Kidney (tissue), 14 donors: ENCODE data around the gene RHEB. TPM values are rescaled to one million over a fixed set of nuclear protein-coding genes. Genes with fewer than 3 reads are reported as not detected.

Experiments
- DNase-seq, 5 donors: peaks; one replicate each; pipeline ENCODE4 v3.0.0-alpha.2; 2013 to 2020
- FAIRE-seq: peaks from 2 replicates; lab custom pipeline; 2012; peaks lifted over from hg19 to GRCh38; lab: Jason Lieb, UNC
- H3K27ac ChIP-seq, 2 donors: one replicate each; pipeline ENCODE4 v1.7.0; 2013; ENCODE audit warnings: low read depth in 2 of 2, low read length in 2 of 2, inconsistent platforms in 1 of 2
- H3K27me3 ChIP-seq: one replicate; pipeline ENCODE4 v1.7.1; 2013; ENCODE audit warnings: low read length, inconsistent platforms; ENCODE audit not compliant: control insufficient read depth, insufficient read depth
- H3K36me3 ChIP-seq, 3 donors: one replicate each; pipeline versions ENCODE4 v1.7.0 to v1.7.1; 2013; ENCODE audit warnings: low read length in 3 of 3, control low read depth in 1 of 3, inconsistent platforms in 1 of 3; ENCODE audit not compliant: insufficient read depth in 3 of 3, control insufficient read depth in 2 of 3
- H3K4me1 ChIP-seq, 3 donors: one replicate each; pipeline versions ENCODE4 v1.7.0 to v1.7.1; 2013; ENCODE audit warnings: low read length in 3 of 3, inconsistent platforms in 1 of 3, low read depth in 1 of 3; ENCODE audit not compliant: control insufficient read depth in 2 of 3, insufficient read depth in 2 of 3
- H3K4me3 ChIP-seq, 3 donors: one replicate each; pipeline versions ENCODE4 v1.7.0 to v1.8.1; 2013; ENCODE audit warnings: low read length in 3 of 3, control low read depth in 1 of 3, inconsistent platforms in 1 of 3
- H3K9ac ChIP-seq, 3 donors: one replicate each; pipeline versions ENCODE4 v1.7.0 to v1.7.1; 2013; ENCODE audit warnings: low read length in 3 of 3, control low read depth in 1 of 3, inconsistent platforms in 1 of 3
- H3K9me3 ChIP-seq, 3 donors: one replicate each; pipeline versions ENCODE4 v1.7.0 to v1.7.1; 2013; ENCODE audit warnings: low read length in 3 of 3, control low read depth in 1 of 3, inconsistent platforms in 1 of 3; ENCODE audit not compliant: control insufficient read depth in 2 of 3, insufficient read depth in 1 of 3
- CTCF ChIP-seq: IDR thresholded peaks from 3 replicates; pipeline ENCODE4 v1.5.1; 2012; ENCODE audit warnings: mild to moderate bottlenecking, moderate library complexity, borderline replicate concordance; ENCODE audit not compliant: insufficient read depth; ENCODE audit errors: extremely low read depth
- intact Hi-C: fragments of 100-400 bp; cut with DNase I; formaldehyde crosslinking; loops from one replicate; pipeline ENCODE4 v1.11.1; 2022
- polyA plus RNA-seq: library from polyadenylated mRNA; stranded (reverse); fragments of 350-450 nt; fragmentation: Illumina TruSeq; extraction: RNeasy Lipid Tissue Mini Kit (QIAGEN cat#74804); gene quantifications from one replicate; pipeline ENCODE4 v1.2.3, GENCODE V29; 2014; ENCODE audit warnings: low read depth, low replicate concordance; ENCODE audit not compliant: insufficient read depth
- total RNA-seq: library from RNA; stranded (reverse); fragmentation: NEBNext Ultra II Directional; extraction: Animal tissue kit (Norgen Biotek cat#: 25700); gene quantifications from one replicate; pipeline ENCODE4 v1.2.1, GENCODE V29; 2021
- donor health status: control.
- donor health status: control.
- donor health status: control.
- donor health status: control.
- donor health status: control.
- donor health status: DM: yes; HTN: yes; CAD: no.
- donor health status: Normal renal cell carcinoma (clear cell type).

RHEB gene
- total and polyA plus RNA-seq, 2 donors from 2014 or later: 92.7 to 123 TPM

- TF ChIP-seq CTCF: no peak
- no peak overlapping the region for H3K9ac ChIP-seq
- FAIRE-seq: no peak
Measured at GRCh38 chr7:151468217-151469018, 51.3 kb downstream of the RHEB start.

GRCh38 chr7:151465169-151465568 lies 54.5 kb downstream of the RHEB start:
- Histone ChIP-seq H3K9ac (no peak overlapping the region), H3K27ac (no peak overlapping the region), H3K4me3 (no peak overlapping the region), H3K36me3 (peaks cover 0 to 36% (median 18%) of the 10 kb centered on the region in 3 donors), H3K4me1 (peaks cover 0 to 12% (median 7%) of the 10 kb centered on the region in 3 donors), H3K9me3 (peaks cover 0 to 7% (median 0%) of the 10 kb centered on the region in 3 donors), H3K27me3 (no peaks in the 10 kb centered on the region)
- no peak for DNase-seq
- intact Hi-C loops: no loop called here
- no peak for FAIRE-seq
- no peak for TF ChIP-seq CTCF

More at GRCh38 chr7:151468217-151469018, 51.3 kb downstream of the RHEB start:
- Histone ChIP-seq H3K9me3 (no peaks in the 10 kb centered on the region), H3K4me1 (no peaks in the 10 kb centered on the region), H3K27me3 (no peaks in the 10 kb centered on the region), H3K27ac (no peak overlapping the region), H3K36me3 (peaks cover 0 to 36% (median 20%) of the 10 kb centered on the region in 3 donors), H3K4me3 (no peak overlapping the region)
- intact Hi-C loops: no loop called here
- DNase-seq: no peak

GRCh38 chr7:151462306-151462779 lies 57.4 kb downstream of the RHEB start:
- Histone ChIP-seq H3K9me3 (peaks cover 0 to 7% (median 0%) of the 10 kb centered on the region in 3 donors), H3K27me3 (no peaks in the 10 kb centered on the region), H3K9ac (no peak overlapping the region), H3K4me1 (peaks cover 0 to 24% (median 18%) of the 10 kb centered on the region in 3 donors), H3K27ac (no peak overlapping the region), H3K4me3 (no peak overlapping the region), H3K36me3 (peaks cover 0 to 16% (median 5%) of the 10 kb centered on the region in 3 donors)
- no peak for TF ChIP-seq CTCF
- FAIRE-seq (no peak), DNase-seq (no peak)
- intact Hi-C loops: no loop called here
